ENCODE data around the gene NIPAL3.
"Not testable (repeated sequence)": the region's sequence is repeated elsewhere in the genome, so short reads cannot be mapped to it uniquely, and the experiment has no call there.

Gene NIPAL3

DNA sequence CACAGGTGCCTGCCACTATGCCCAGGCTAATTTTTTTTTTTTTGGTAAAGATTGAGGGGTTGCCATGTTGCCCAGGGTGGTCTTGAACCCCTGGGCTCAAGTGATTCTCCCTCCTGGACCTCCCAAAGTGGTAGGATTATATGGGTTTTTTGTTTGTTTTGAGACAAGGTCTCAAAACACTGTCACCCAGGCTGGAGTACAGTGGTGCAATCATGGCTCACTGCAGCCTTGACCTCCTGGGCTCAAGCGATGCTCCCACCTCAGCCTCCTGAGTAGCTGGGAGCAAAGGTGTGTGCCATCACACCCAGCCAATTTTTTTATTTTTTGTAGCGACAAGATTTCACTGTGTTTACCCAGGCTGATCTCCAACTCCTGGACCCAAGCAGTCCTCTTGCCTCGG, 78.2 kb downstream of the NIPAL3 start:
- no peak for DNase-seq

DNA sequence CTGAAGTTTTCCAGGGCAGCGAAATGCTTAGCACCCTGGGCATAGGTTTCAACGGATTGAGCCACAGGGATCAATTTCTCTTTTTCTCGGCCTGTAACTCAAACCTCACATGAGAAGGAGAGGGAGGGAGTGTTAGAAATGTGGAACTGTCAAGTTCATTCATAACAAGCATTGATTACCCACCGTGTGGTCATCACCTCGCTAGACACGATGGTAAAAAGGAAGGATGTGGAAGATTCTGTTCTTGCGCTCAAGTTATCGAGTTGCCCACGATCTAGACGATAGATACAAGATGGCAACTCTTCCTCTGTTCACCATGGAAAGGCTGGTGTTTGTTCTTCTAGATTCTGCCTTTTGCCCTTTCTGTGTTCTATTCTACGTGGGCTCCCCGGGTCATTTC, 83.0 kb downstream of the NIPAL3 start:
- no peak for DNase-seq

DNA sequence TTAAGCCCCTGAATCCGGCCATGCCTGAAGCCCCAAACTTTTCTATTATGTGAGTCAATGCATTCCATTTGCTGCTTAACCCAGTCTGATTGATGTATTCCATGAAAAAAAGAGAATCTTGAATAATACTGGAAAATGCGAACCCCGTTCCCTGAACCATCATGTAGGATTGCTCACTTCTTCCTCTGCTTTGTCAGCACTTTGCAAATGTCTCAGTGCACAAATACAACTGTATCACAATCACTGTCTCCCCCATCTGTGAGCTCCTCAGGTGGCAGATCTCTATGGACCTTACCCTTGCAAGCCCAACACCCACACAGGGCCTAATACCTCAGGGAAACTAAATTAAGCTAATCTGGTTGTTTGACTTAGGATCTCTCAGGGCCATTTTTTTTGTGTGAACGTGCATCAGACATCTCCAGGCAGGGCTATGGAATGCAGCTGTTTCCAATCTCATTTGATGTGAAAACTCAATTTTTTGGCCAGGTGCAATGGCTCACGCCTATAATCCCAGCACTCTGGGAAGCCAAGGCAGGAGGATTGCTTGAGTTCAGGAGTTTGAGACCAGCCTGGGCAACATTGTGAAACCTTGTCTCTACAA, 84.9 kb downstream of the NIPAL3 start:
- no peak for DNase-seq

DNA sequence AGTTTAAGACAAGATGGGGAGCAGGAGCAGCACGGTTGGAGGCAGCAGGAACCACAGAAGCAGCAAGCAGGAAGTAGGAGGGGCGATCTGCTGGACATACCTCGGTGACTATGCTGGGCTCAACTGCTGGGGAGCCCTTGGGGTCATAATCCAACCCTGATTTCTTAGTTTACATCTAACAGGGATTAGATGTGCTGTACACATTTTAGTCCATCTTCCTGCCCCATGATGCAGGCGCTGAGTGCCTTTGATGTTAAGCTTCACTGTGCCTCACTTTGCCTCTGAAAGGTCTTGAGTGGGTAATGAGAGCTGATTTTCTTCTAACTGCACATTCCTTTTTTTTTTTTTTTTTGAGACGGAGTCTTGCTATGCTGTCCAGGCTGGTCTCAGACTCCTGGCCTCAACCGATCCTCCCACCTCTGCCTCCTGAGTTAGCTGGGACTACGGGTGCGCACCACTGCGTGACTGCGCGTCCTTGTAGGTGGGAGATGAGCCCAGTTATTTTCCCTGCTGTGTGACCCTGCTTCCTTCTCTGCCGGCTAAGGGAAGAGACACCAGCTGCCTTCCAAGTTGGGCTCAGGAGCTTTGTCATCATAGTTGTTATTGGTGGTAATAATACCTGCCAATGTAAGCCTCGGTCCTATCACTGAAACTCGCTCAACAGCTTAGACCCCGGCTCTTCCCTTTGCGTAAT, 85.9 kb downstream of the NIPAL3 start:
- no peak for DNase-seq

DNA sequence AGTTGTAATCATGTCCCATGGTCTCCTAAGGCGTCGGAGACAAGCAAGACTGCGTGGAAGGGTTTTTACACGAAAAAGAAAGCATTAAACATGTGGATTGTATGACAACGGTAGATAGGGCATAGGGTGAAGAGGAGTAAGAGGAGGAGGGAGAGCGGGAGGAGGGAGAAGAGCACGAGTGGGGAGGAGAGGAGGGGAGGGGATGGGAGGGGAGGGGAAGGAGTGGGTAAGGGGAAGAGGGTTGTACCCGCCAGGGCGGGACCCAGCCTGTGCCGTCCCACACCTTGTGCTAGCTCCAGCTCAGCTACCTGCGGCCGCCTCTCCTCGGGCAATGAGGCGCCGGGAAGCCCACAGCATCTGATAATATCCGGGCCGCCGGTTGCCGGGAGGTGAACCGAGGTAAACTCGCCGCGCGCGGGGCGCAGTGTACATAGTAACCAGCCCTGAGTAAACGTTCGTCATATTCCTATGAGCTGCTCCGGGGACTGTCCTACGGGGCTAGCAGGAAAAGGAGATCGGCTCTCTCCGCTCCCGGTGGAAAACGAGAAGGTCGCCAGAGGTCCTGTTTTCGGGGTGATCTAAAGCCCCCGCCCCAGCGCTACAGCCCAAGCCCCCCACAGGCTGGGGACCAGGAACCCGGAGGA, 86.6 kb downstream of the NIPAL3 start:
- peak; percentile 76 for DNase-seq

DNA sequence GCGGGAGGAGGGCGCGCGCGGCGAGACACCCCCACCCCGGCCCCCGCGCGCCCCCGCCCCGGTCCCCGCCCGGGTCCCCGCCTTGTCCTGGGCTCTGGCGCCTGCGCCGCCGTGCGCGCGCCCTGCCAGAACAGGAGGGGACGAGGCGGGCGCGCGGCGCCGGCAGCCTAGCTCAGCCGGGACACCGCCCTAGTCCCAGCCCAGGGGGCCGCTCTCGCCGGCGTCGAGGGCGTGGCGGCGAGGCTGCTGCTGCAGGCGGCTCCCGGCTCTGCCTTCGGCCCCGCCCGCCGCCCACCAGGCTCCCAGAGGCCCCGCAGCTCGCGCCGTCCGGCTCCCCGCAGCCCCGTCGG, 87.1 kb downstream of the NIPAL3 start, which contains the start of gene RCAN3:
Gene RCAN3 (plus strand): TSS at position 128 of the 350 bp plus-strand sequence. CDS start 11,537 bp downstream, outside the sequence.
- DNase-seq = peak; percentile 91

DNA sequence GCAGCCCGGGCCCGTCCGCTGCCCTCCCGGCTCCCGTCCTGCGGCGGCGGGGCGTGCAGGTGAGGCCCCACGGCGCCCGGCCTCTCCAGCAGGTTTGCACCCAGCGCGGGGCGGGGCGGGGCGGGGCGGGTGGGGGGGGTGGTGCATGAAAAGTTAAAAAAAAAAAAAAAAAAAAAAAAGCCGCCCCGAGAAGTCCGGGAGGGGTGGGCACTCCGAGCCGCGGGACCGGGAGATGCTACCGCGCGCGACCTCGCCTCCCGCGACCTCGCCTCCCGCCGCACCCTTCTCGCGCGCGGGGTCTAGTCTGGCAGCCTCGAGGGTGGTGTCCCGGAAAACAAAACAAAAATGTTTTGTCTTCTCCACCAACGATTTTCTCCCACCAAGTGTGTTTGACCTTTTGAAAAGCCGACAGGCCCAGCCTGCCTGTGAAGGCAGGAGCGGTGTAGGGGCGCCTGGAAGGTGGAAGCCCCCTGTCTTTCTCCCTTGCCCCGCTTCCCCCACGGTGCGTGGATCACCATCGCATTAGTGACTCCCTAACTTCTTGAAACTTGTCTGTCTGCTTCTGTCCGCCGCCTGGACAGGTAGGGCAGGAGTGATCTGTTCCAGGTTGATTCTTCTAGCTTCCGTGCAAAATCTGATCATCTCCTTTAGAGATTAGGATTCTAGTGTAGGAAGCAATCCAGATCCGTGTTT, 87.6 kb downstream of the NIPAL3 start:
- no peak for DNase-seq

DNA sequence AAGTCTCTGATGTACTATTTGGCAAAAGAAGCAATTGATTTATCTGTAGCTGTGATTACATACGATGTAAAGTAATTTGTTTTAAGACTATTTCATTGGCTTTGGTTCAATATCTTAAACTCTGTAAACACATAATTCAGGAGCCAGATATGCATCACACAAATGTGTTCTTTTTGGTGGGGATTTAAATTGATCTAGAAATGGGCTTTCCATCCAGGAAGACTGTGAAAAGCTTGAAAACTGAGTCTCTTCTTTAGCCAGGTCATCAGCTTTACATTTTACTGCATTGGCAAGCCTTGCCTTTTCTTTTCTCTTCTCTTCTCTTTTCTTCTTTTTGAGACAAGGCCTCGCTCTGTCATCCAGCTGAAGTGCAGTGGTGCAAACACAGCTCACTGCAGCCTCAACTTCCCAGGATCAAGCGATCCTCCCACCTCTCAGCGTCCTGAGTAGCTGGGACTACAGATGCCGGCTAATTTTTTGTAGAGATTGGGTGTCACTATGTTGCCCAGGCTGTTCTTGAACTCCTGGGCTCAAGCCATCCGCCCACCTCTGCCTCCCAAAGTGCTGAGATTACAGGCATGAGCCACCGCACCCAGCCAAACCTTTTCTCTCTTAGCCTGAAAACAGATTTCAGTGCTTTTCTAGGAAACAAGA, 88.4 kb downstream of the NIPAL3 start:
- no peak for DNase-seq

DNA sequence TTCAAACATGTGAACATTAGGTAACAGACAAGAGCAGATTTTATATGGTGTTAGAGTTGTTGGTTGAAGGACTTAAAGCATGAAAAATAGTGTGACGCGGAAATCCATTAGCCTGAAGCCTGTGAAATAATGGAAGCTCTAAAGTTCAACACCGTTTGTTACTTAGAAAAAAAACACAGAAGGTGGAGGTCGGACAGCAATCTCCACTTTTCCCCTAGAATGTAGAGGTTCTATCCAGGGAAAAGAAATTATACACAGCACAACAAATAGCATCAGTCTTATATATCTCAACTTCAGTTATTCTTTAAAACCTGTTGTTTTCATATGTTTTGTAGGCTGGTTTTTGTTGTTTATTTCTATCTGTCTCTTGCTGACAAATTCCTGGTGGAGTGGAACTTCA, 89.0 kb downstream of the NIPAL3 start:
- DNase-seq = no peak

DNA sequence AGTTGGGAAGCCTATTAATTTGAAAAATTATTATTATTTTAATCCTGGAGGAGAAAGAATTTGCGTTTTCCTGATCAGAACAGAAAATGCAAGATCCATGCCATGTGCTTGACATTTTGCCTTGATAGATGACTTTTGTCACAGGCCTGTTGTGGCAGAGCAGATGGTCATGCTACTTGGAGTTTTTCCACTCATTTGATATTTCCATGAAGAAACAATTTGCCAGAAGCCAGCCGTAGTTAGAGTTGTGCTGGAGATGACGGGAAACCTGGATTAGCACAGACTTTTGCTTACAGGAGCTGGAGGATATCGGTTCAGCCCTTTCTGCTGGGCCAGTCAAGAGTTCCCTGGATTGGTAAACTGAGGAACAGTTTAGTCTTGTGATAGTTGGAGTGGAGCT, 90.2 kb downstream of the NIPAL3 start:
- no peak for DNase-seq

DNA sequence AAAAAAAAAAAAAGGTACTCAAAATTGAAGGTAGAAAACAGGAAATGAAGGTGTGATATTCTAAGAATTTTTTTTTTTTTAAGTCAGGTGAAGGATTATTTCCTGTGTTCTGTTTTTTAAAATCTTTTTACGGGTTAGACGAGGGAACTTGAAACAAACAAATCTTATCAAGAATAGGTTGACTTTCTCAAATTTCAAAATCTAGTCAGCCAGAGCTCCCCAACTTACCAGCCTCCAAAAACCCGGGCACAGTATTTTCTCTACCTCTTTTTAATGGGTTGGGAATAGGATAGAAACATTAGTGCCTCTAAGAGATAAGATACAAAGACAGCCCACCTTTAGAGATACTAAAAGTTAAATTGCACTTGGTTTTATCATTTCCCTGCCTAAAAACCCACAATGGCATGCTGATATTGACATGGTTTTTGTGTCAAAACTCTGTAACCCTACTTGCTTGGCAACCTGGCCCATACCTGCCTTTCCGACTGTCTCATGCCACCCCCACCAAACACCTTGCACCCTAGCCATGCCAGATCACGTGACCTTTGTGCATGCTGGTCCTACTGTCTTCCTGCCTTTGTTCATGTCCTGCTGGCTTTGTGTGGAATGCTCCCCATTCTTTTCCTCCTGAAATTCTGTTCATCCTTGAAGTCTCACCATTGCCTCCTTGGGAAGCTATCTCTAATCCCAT, 91.2 kb downstream of the NIPAL3 start:
- DNase-seq = no peak

DNA sequence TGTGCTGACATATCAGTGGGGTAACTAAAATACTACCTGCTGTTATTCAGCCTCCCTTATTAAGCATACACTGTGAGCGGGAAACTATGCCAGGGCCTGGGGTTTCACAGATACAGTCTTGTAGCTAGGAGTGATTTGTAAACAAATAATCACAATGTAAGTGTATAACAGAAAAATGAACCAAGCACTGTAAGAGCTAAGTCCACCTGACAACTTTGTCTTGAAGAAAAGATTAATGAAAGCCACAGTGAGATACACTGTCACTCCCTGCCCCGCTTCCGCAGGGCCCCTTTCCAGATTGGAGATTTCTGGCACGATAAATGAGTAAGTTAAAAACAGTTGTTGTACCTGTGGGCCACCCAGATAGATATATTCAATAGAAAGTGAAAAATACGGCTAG, 91.8 kb downstream of the NIPAL3 start:
- no peak for DNase-seq

DNA sequence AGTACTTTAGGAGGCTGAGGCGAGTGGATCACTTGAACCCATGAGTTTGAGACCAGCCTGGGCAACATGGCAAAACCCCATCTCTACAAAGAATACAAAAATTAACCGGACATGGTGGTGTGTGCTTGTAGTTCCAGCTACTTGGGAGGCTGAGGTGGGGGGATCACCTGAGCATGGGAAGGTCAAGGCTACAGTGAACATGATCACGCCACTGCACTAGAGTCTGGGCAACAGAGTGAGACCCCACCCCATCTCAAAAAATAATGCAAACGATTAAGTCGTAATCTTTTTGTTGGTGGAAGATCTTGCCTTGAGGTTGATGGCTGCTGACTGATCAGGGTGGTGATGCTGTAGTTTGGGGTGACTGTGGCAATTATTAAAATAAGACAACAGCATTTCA, 93.3 kb downstream of the NIPAL3 start:
- no peak for DNase-seq

DNA sequence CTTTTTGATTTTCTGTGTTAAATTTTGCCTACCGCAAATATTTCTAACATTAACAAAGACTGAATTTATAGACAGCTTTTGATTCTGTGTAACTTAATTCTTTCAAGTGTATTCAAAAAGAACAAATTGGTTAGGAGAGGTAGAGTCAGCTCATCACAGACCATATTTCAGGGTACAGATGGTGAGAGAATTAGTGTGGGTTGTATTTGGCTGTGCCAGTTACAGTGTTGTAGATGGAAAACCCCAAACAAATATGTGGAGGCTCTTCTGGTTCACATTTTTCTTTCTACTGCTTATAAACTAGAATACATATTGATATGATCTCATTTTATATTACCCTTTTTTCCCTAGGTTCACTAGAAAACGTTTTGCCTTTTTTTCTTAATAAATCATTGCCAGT, 98.1 kb downstream of the NIPAL3 start:
- no peak for DNase-seq

DNA sequence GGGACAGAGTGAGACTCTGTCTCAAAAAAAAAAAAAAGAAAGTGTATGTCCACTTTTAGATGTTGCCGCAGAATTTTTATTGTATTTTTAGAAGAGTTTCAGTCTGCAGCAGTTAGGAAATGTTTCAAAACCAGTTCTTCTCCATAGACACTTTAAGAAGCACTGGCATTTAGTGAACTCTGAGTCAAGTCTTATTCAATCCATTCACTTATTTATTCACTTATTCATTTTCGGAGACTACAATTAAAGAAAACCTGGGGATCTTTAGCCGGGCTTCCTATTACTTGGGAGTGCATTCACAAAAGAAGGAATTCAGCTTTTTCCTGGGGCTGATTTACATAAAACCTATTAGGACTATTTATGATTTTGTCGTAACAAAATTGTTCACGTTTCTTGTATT, 99.3 kb downstream of the NIPAL3 start:
- no peak for DNase-seq

DNA sequence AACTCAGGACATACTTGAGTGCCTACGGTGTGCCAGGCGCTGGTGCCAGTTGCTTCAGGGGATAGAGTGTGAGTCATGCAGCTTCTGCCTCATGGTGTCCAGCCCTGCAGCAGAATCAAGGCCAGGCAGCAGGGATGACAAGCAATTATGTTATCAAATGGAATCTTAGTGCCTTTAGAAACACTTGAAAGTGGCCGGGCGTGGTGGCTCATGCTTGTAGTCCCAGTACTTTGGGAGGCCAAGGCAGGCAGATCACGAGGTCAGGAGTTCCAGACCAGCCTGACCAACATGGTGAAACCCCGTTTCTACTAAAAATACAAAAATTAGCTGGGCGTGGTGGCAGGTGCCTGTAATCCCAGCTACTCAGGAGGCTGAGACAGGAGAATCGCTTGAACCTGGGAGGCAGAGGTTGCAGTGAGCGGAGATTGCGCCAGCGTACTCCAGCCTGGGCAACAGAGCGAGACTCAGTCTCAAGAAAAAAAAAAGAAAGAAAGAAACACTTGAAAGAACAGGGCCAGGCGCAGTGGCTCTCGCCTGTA, 100.1 kb downstream of the NIPAL3 start:
- not testable (repeated sequence) for DNase-seq

DNA sequence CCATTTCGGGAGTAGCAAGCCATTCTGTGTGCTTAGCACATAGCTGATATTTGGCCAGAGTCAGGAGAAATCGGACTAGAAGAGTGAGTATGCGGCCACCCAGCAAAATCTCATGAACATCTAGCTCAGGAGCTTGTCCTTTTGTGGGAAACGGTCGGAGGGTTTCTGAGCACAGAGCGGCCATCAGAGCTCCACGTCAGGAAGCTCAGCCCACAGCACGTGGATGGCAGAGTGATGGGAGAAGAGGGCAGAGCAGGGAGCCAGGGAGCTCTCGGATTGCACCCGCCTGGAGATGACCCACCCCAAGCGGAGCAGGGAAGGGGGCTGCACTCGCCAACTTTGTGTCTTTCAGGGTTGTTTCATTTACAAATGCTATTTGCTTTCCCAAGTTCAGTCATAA, 100.9 kb downstream of the NIPAL3 start:
- DNase-seq = no peak

DNA sequence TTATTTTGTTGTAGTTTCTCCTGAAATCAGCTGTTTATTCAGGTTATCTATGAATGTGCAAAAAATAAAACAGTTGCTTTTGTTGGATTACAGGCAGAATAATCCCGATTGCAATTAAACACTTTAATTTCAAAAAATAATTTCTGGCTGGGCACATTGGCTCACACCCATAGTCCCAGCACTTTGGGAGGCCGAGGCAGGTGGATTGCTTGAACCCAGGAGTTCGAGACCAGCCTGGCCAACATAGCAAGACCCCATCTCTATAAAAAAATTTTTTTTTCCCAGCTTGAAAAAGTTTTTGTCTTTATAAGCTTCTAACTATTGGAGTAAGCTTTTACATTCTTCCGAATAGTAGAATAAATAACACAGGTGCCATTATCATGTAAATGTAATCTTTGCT, 102.3 kb downstream of the NIPAL3 start:
- no peak for DNase-seq

DNA sequence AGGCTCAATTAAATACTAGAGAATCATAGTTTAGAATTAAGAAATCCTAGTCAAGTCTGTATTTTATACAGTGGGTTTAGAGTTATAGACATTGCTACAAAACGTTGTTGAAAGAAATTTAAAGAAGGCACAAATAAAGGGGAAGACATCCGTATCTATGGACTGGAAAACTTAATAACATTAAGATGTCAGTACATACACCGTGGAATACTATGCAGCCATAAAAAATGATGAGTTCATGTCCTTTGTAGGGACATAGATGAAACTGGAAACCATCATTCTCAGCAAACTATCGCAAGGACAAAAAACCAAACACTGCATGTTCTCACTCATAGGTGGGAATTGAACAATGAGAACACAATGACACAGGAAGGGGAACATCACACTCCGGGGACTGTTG, 104.7 kb downstream of the NIPAL3 start:
- DNase-seq = not testable (repeated sequence)
